AG04449 (cell line): ENCODE results near the gene BLNK.

Experiments
- CTCF ChIA-PET: fragments of 350-600 bp; formaldehyde crosslinking; extraction: SDS; loops from one replicate; lab custom pipeline; 2021; ENCODE audit warnings: antibody characterized with exemption; lab: Yijun Ruan, JAX
- POLR2A ChIA-PET: fragments of 400-600, 350-600 bp; formaldehyde crosslinking; extraction: SDS; loops from one replicate; lab custom pipeline; 2020; ENCODE audit warnings: antibody characterized with exemption, inconsistent platforms; lab: Yijun Ruan, JAX
- DNase-seq: peaks from one replicate; pipeline ENCODE4 v3.0.0-alpha.2; 2010; ENCODE audit warnings: low read depth, low spot score
- H3K4me3 ChIP-seq: 2 replicates; pipeline ENCODE4 v1.5.1; 2011; ENCODE audit warnings: low read depth, mild to moderate bottlenecking, control low read depth, low read length
- CTCF ChIP-seq: IDR thresholded peaks from one replicate; pipeline ENCODE4 v1.5.1; 2011; ENCODE audit warnings: mild to moderate bottlenecking, moderate library complexity, low read length, control low read depth, inconsistent platforms; ENCODE audit not compliant: insufficient read depth; ENCODE audit errors: missing control alignments

Gene BLNK

GRCh38 chr10:96271016-96271815, at the start of gene BLNK:
BLNK (minus strand) TSS chr10:96271569; CDS start chr10:96271398, 171 bp downstream.
- H3K4me3 ChIP-seq, result no peak within 1 kb of the TSS
- ChIA-PET POLR2A (no interaction called here), CTCF (interaction anchor here (0.6 to 1.4 kb wide), 2 partner anchors 26 to 251 kb away, joined by 3 read pairs; no protein-coding TSS in a partner anchor)
- DNase-seq, result no peak
- TF ChIP-seq CTCF, result no peak

GRCh38 chr10:96319754-96320474, 48.5 kb upstream of the BLNK start:
- no peak overlapping the region for H3K4me3 ChIP-seq
- DNase-seq, result no peak
- no peak for TF ChIP-seq CTCF
- ChIA-PET POLR2A (no interaction called here), CTCF (interaction anchor here (1.5 kb wide), 1 partner anchor 91 kb away, joined by 3 read pairs; no protein-coding TSS in a partner anchor)

GRCh38 chr10:96317067-96317833, 45.9 kb upstream of the BLNK start:
- CTCF ChIA-PET, result interaction anchor here (1.1 kb wide), 1 partner anchor 300 kb away, joined by 3 read pairs; no protein-coding TSS in a partner anchor
- POLR2A ChIA-PET, result no interaction called here
- TF ChIP-seq CTCF, result no peak
- H3K4me3 ChIP-seq, result no peak overlapping the region
- no peak for DNase-seq

DNA sequence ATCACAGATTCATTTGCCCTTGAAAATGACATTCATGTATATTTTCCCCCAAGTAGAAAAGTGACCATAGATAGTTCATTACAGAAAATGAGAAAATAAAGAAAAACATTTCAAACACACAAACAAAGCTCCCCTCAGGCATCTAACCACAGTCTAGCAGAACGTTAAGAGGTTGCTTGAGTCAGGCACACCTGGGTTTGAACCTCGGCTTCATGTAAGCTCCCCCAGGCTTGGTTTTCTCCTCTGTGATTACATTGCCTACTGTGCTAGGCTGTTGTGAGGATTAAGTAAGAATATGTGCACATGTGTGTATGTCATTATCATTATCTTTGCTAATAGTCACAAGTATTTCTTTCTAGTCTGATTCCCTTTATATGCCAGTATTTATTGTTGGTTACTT, 42.0 kb upstream of the BLNK start:
- CTCF ChIA-PET, result no interaction called here
- no peak for TF ChIP-seq CTCF
- POLR2A ChIA-PET, result interaction anchor here (0.6 kb wide), 1 partner anchor 18 kb away, joined by 3 read pairs; no protein-coding TSS in a partner anchor
- no peak overlapping the region for H3K4me3 ChIP-seq
- DNase-seq, result no peak

GRCh38 chr10:96311180-96311715, 39.9 kb upstream of the BLNK start:
- no peak overlapping the region for H3K4me3 ChIP-seq
- TF ChIP-seq CTCF, result no peak
- POLR2A ChIA-PET, result no interaction called here
- CTCF ChIA-PET, result interaction anchor here (0.6 kb wide), 1 partner anchor 18 kb away, joined by 3 read pairs; no protein-coding TSS in a partner anchor
- DNase-seq, result no peak
